PC-9 (cell line): Measurements from ENCODE around the gene G6PD. TPM values are rescaled to one million over a fixed set of nuclear protein-coding genes. Genes with fewer than 3 reads are reported as not detected.
A peak's percentile ranks its signal among the peaks of the same experiment; 100 is the strongest.

Source experiments
- BruUV-seq: library from RNA; stranded (reverse); fragments of 400-500 nt; replicated peaks from 2 replicates; lab custom pipeline; 2021; lab: Mats Ljungman, UMichigan
- CTCF ChIA-PET: fragments of 300-600 bp; sonication (Branson Sonifier 250); formaldehyde crosslinking; loops from one replicate; lab custom pipeline; 2022; ENCODE audit warnings: antibody characterized with exemption; lab: Charles Lee
- POLR2A ChIA-PET: fragments of 300-600 bp; sonication (Branson Sonifier 250); formaldehyde crosslinking; loops from one replicate; lab custom pipeline; 2022; ENCODE audit warnings: antibody characterized with exemption; ENCODE audit not compliant: unreplicated experiment; lab: Charles Lee
- DNase-seq, 2 experiments: peaks; one replicate each; pipeline versions ENCODE4 v3.0.0 to v3.0.0-alpha.2; 2015 to 2022; ENCODE audit warnings: mixed read lengths in 1 of 2
- H2AFZ ChIP-seq: fragments of 200-600 bp; sonication (generic); 2 replicates; pipeline ENCODE4 v1.8.1; 2017; ENCODE audit warnings: antibody characterized with exemption
- H3F3A ChIP-seq: fragments of 200-600 bp; sonication (generic); 2 replicates; pipeline ENCODE4 v1.8.1; 2017; ENCODE audit warnings: antibody characterized with exemption, mild to moderate bottlenecking, low read depth; ENCODE audit not compliant: insufficient read depth
- H3K27ac ChIP-seq: fragments of 200-600 bp; sonication (generic); 2 replicates; pipeline ENCODE4 v1.6.1; 2016; ENCODE audit warnings: mixed run types
- H3K27me3 ChIP-seq: fragments of 200-600 bp; sonication (generic); 2 replicates; pipeline ENCODE4 v1.6.1; 2016; ENCODE audit warnings: low read depth, mixed run types; ENCODE audit not compliant: insufficient read depth
- H3K36me3 ChIP-seq: fragments of 200-600 bp; sonication (generic); 2 replicates; pipeline ENCODE4 v1.6.1; 2016; ENCODE audit warnings: low read depth, mixed run types
- H3K4me1 ChIP-seq: fragments of 200-600 bp; sonication (generic); replicated peaks from 2 replicates; pipeline ENCODE4 v1.6.1; 2016; ENCODE audit warnings: mixed run types; ENCODE audit not compliant: insufficient read depth
- H3K4me2 ChIP-seq: fragments of 200-600 bp; sonication (generic); 2 replicates; pipeline ENCODE4 v1.6.1; 2017; ENCODE audit warnings: mixed run types
- H3K4me3 ChIP-seq: fragments of 200-600 bp; sonication (generic); 2 replicates; pipeline ENCODE4 v1.6.1; 2016; ENCODE audit warnings: mixed run types
- H3K79me2 ChIP-seq: fragments of 200-600 bp; sonication (generic); 2 replicates; pipeline ENCODE4 v1.6.1; 2017; ENCODE audit warnings: low read depth, mixed run types
- H3K9me2 ChIP-seq: fragments of 200-600 bp; sonication (generic); 2 replicates; pipeline ENCODE4 v1.8.1; 2017; ENCODE audit warnings: mild to moderate bottlenecking; ENCODE audit not compliant: insufficient read depth
- H3K9me3 ChIP-seq: fragments of 200-600 bp; sonication (generic); 2 replicates; pipeline ENCODE4 v1.8.1; 2016; ENCODE audit warnings: low read depth; ENCODE audit not compliant: insufficient read depth
- H4K20me1 ChIP-seq: fragments of 200-600 bp; sonication (generic); 2 replicates; pipeline ENCODE4 v1.8.1; 2017; ENCODE audit not compliant: insufficient read depth
- EZH2 ChIP-seq: fragments of 200-600 bp; sonication (generic); IDR thresholded peaks from 2 replicates; pipeline ENCODE4 v1.8.0; 2017; ENCODE audit warnings: antibody characterized with exemption, low read depth
- intact Hi-C: fragments of 100-400 bp; cut with micrococcal nuclease; formaldehyde crosslinking; loops from one replicate; pipeline ENCODE4 v1.10.0; 2022; ENCODE audit not compliant: unreplicated experiment
- total RNA-seq: library from RNA; stranded (reverse); gene quantifications from 2 replicates; pipeline ENCODE4 v1.2.3, GENCODE V29; 2021
- TF ChIP-seq, protein P1 (sequence below): fragments of 200-600 bp; sonication (generic); conservative IDR thresholded peaks from 2 replicates; pipeline ENCODE4 v1.6.1; 2017; ENCODE audit warnings: mixed run types, antibody characterized with exemption, mild to moderate bottlenecking, moderate library complexity

G6PD gene
- total RNA-seq, 1 experiment from 2014 or later, result 1,283 TPM

DNA sequence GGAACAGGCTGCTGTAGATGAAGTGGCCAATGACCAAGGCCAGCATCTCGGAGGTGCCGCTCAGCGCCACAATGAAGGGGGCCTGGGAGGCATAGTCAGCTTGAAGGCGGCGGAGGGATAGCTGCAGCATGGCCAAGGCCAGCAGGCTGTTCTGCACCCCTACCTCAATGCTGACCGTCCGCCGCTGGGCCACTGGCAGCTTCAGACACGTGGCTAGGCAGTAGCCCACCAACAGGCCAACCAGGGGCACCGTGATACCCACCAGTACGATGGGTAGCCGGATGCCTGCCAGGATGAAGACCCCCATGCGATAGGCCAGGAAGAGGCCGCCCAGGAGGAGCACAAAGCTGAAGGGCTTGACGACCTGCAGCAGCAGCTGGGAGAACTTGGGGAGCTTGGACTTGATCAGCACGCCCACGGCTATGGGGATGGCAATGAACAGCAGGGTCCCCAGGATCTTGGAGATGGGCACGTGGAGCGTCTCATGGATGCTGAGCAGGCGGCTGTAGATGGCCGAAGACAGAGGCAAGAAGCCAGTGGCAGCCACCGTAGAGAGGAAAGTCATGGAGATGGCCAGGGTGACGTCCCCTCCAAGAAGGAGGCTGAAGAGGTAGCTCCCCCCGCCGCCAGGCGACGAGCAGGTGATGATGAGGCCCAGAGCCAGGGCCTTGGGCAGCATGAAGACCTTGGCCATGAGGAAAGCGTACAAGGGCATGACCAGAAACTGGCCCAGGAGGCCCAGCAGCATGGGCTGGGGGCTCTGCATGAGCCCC is 58.9 kb downstream of the G6PD start:
- Histone ChIP-seq H3K79me2 (peaks cover 14% of the 10 kb centered on the region), H3K4me1 (peaks cover 30% of the 10 kb centered on the region), H3K4me3 (no peak overlapping the region), H2AFZ (no peak overlapping the region), H4K20me1 (no peaks in the 10 kb centered on the region), H3K27me3 (no peaks in the 10 kb centered on the region), H3K9me3 (no peaks in the 10 kb centered on the region), H3K9me2 (no peaks in the 10 kb centered on the region), H3K27ac (no peak overlapping the region), H3K4me2 (peak overlapping the region; percentile 57; the same call in 1 of the 2 replicates), H3K36me3 (no peaks in the 10 kb centered on the region), H3F3A (peaks cover 9% of the 10 kb centered on the region; the same call in 1 of the 2 replicates)
- ChIA-PET POLR2A (interaction anchor here (1.0 kb wide), 1 partner anchor 117 kb away, joined by 12 read pairs; no protein-coding TSS in a partner anchor), CTCF (no interaction called here)
- intact Hi-C loops, result loop anchor here (5.0 kb wide), 1 partner anchor 90 kb away; the partner anchor contains the start of gene RPL10
- BruUV-seq, result no TSS peak
- no peak for TF ChIP-seq EZH2
- TF ChIP-seq, protein P1, sequence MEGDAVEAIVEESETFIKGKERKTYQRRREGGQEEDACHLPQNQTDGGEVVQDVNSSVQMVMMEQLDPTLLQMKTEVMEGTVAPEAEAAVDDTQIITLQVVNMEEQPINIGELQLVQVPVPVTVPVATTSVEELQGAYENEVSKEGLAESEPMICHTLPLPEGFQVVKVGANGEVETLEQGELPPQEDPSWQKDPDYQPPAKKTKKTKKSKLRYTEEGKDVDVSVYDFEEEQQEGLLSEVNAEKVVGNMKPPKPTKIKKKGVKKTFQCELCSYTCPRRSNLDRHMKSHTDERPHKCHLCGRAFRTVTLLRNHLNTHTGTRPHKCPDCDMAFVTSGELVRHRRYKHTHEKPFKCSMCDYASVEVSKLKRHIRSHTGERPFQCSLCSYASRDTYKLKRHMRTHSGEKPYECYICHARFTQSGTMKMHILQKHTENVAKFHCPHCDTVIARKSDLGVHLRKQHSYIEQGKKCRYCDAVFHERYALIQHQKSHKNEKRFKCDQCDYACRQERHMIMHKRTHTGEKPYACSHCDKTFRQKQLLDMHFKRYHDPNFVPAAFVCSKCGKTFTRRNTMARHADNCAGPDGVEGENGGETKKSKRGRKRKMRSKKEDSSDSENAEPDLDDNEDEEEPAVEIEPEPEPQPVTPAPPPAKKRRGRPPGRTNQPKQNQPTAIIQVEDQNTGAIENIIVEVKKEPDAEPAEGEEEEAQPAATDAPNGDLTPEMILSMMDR, result no peak
- DNase-seq, result no peak

DNA sequence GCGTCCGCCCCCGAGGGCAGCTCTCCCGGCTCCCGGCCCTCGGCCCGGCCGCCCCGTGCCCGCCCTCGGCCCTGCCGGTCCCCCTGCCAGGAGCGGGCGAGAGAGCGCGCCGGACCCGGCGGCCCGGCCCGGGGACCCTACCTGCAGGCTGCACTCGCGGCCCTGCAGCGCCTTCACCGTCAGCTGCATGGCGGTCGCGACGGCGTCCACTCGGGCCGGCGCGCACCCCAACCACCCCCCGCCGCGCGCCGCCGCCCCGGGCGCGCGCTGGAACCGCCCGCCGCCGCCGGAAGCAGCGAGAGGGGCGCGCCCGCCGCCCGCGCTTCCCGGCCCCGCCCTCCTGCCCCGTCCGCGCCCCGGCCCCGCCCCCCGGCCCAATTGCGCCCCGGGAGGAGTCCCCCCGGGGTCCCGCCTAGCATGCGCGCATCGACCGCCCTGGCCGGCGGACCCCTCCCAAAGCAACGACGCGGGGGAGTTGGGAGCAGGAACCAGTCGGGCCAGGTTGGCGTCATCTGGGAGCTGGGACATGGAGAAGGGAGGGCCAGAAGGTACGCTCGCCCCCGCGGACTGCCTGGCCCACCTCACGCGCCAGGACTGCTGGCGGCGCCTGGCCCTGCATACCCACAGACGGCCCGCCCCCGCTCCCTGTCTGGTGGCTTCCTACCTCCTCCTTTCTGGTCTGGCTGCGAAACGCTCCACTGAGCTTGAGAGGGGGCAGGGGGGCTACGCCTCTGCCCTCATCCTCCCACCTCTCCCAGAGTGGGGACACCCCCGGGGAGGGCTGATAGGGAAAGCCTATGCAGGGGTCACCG is 60.0 kb downstream of the G6PD start, which contains the start of gene UBL4A:
UBL4A (minus strand) TSS at position 220 of the 812 bp plus-strand sequence; CDS start at position 189, 31 bp downstream.
- H3K27ac ChIP-seq, result peak within 1 kb of the TSS; percentile 9; the same call in 1 of the 2 replicates
- CTCF ChIA-PET, result interaction anchor here (0.6 kb wide), 1 partner anchor 21 kb away, joined by 4 read pairs; no protein-coding TSS in a partner anchor

More for the DNA sequence above, 60.0 kb downstream of the G6PD start, which contains the start of gene UBL4A:
- peaks cover 30% of the 10 kb centered on the region for H3K4me1 ChIP-seq
- peaks cover 9% of the 10 kb centered on the region; the same call in 1 of the 2 replicates for H3F3A ChIP-seq
- peak within 1 kb of the TSS; percentile 69; the same call in 1 of the 2 replicates for H2AFZ ChIP-seq
- no peaks in the 10 kb centered on the region for H4K20me1 ChIP-seq
- H3K4me2 ChIP-seq, result peak within 1 kb of the TSS; percentile 88
- H3K36me3 ChIP-seq, result no peaks in the 10 kb centered on the region
- H3K79me2 ChIP-seq, result peaks cover 14% of the 10 kb centered on the region
- H3K4me3 ChIP-seq, result peak within 1 kb of the TSS; percentile 69
- H3K9me2 ChIP-seq, result no peaks in the 10 kb centered on the region
- H3K27me3 ChIP-seq, result no peaks in the 10 kb centered on the region
- POLR2A ChIA-PET, result interaction anchor here (0.7 to 1.0 kb wide), 2 partner anchors 116 to 540 kb away, joined by 12 to 20 read pairs; no protein-coding TSS in a partner anchor
- no TSS peak for BruUV-seq
- DNase-seq, result peak; percentile 50 to 93
- H3K9me3 ChIP-seq, result no peaks in the 10 kb centered on the region
- TF ChIP-seq, protein P1, result no peak
- no peak for TF ChIP-seq EZH2
- intact Hi-C loops, result loop anchor here (5.0 kb wide), 1 partner anchor 89 kb away; the partner anchor contains the start of gene RPL10
